GM19372 (cell line): ENCODE measurements around the gene GNG7.
"Not testable (repeated sequence)": the region's sequence is repeated elsewhere in the genome, so short reads cannot be mapped to it uniquely, and the experiment has no call there.

Source experiments
- ATAC-seq: cut with Tn5 transposase; IDR thresholded peaks from one replicate; pipeline ENCODE4 v1.9.1; 2021; ENCODE audit warnings: mild to moderate bottlenecking, low read depth, moderate library complexity; ENCODE audit not compliant: unreplicated experiment

The GNG7 gene

DNA sequence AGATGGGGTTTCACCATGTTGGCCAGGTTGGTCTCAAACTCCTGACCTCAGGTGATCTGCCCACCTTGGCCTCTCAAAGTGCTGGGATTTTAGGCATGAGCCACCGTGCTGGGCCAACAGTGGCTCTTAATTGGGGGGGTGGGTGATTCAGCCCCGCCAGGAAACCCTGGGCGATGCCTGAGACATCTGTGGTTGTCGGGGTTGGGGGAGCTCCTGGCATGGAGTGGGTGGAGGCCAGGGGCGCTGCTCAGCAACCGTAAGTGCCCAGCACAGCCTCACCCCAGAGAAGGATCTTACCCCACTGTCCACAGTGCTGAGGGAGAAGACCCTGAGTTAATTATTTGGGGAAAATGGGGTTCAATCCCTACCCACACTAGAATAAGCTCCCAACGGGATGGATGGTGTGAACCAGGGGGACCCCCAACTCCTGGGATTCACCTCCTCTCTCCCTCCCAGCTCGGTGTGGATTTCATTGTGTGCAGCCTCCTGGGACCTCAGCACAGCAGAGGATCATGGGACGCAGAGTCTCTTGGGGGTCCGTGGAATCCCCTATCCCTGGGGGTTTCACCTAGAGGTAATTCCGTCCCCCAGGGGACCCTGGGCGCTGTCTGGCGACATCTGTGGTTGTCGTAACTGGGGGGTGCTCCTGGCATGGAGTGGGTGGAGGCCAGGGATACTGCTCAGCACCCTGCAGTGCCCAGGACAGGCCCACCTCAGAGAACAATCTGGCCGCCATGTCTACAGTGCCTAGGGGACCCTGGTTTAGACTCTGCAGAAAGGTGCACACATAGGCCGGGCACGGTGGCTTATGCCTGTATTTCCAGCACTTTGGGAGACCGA, 157.7 kb downstream of the GNG7 start:
- no peak for ATAC-seq

DNA sequence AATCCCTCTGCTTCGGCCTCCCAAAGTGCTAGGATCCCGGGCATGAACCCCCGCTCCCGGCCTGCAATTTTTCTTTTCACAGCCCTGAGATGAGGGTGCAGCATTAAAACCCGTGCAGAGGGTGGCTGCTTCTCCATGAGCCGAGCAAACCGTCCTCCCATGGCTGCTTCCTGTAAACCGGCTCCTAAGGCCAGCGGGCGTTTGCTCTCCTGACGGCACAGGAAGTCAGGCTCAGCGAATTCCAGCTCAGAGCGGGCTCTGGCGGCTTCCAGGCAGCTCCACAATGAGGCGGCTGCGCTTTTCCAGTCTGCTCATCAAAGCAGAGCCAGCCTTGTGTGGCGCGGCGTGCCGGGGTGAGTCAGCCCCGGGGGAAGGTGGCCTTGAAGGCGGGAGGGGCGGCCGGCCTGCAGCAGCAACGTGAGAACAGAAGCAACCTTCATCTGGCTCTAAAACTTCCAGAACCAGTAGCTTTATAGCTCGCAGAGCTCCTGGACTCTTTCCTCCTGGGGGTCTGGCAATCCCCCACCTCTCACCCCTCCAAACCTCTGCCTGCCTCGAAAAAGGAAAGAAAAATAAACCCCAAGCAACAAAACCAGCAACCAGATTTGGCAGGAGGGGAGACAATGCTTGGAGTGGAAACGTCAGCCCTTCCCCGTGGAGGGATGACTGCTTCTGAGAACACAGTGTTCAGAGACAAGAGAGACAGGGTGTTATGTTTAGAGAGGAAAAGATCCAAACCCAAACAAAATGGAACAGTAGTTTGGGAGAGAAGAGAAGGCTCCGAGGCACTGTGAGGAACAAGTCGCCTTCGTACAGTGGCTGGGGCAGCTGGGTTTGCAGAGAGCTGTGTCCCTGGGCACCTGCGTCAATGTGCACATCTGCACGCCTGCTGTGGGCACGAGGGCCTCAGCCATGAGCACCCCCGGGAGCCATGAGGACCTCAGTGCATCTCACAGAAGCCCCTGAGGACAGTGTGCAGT, 158.7 kb downstream of the GNG7 start:
- no peak for ATAC-seq

DNA sequence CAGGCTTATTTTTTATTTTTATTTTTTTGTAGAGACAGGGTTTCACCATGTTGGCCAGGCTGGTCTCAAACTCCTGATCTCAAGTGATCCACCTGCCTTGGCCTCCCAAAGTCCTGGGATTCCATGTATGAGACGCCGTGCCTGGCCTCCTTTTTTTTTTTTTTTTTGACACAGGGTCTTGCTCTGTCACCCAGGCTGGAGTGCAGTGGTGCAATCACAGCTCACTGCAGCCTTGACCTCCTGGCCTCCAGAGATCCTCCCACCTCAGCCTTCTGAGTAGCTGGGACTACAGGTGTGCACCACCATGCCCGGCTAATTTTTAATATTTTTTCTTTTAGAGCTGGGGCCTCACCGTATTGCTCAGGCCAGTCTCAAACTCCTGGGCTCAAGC, 159.4 kb downstream of the GNG7 start:
- ATAC-seq = not testable (repeated sequence)

DNA sequence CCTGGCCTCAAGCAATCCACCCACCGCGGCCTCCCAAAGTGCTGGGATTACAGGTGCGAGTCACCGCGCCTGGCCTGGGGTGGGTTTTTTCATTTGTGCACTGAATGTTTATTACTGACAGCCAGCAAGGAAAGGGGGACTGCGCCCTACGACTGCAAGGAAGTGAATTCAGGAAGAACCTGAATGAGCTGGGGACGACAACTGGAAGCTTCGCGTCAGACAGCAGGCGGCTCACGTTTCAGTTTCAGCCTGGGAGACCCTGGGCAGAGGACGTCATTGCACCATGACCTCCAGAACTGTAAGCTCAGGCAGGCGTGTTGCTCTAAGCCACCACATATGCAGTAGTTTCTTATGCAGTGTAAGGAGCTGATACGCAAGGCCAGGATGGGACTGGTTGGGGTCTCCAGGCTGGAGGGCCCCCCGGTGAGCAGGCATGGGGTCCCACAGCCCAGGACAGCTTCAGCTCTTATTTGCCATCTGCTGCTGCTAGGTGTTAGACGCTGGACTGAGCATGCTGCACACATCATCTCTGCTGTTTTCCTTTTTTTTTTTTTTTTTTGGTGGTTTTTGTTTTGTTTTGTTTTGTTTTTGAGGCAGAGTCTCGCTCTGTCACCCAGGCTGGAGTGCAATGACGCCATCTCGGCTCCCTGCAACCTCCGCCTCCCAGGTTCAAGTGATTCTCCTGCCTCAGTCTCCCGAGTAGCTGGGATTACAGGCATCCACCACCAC, 160.0 kb downstream of the GNG7 start:
- ATAC-seq = no peak

DNA sequence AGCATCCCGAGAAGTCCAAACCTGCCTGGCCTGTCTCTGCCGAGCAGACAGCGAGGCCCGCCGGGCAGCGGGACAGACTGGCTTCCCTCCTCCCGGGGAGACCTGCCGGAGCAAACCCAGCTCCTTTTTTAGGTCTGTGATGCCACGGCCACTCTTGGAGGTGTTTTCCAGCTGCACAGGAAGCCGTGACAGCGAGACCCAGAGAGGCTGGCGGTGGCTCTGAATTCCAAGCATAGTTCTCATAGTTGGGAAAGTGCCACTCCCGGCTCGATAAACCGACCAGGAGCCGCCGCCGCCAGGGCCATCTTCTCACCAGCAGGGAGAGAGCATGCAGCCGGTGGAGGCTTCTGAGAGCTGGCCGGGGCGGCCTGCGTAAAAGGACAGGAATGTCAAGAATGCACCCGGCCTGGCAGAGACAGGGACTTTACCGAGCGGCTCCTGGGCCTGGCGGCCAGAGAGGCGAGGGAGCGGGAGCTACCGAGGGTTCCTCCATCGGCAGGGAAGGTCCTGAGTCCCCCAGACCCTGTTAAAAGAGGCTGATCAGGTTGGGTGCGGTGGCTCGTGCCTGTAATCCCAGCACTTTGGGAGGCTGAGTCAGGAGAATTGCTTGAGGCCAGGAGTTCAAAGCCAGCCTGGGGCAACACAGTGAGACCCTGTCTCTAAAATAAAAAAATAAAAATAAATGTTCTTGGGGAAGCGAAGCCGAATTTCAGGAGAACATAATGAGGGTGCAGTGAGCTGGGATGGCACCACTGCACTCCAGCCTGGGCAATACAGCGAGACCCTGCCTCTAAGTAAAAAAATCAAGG, 161.6 kb downstream of the GNG7 start:
- no peak for ATAC-seq

DNA sequence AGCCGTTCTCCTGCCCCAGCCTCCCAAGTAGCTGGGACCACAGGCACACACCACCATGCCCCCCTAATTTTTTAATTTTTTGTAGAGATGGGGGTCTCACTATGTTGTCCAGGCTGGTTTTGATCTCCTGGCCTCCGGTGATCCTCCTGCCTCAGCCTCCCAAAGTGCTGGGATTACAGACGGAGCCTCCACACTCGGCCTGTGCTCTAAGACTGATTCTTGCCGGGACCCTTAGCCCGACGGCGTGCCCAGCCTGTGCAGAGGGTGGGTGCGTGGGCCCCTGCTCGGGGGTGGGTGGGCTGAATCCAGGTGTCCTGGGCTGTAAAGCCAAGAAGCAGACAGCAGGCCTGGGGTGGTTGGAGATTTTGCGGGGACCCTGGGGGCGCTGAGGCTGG, 162.2 kb downstream of the GNG7 start:
- no peak for ATAC-seq

DNA sequence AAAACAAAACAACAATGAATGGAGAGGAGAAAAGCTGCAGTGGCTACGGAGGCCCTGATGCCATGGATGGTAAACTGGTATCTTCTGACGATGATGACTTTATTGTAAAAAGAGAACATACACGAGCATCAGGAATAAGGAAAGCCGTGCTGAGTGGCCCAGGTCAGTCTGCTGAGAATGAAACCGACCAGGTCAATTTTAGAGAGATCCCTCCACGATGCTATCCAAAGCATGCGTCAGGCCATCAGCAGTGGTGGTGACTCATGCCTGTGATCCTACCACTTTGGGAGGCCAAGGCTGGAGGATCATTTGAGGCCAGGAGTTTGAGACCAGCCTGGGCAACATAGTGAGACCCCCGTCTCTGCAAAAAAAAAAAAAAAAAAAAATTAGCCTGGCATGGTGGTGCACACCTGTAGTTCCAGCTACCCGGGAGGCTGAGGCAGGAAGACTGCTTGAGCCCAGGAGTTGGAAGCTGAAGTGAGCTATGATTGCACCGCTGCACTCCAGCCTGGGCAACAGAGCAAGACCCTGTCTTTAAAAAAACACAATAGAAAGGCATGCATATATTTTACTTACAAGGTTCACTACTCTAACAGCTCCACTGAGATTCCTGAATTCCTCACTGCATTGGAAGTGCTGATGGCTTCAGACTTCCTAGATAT, 164.3 kb downstream of the GNG7 start:
- no peak for ATAC-seq

DNA sequence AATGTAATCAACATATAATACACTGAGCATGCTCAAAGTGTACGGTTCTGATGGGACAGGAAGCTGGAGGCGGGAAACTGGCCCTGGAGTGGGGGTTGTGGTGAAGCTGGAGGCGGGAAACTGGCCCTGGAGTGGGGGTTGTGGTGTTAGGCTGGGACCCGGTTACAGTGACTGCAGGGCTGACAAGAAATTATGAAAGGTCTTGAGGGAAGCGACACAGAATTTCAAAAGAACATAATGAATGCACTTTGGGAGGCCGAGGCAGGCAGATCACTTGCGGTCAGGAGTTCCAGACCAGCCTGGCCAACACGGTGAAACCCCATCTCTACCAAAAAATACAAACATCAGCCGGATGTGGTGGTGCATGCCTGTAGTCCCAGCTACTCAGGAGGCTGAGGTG, 164.9 kb downstream of the GNG7 start:
- not testable (repeated sequence) for ATAC-seq

DNA sequence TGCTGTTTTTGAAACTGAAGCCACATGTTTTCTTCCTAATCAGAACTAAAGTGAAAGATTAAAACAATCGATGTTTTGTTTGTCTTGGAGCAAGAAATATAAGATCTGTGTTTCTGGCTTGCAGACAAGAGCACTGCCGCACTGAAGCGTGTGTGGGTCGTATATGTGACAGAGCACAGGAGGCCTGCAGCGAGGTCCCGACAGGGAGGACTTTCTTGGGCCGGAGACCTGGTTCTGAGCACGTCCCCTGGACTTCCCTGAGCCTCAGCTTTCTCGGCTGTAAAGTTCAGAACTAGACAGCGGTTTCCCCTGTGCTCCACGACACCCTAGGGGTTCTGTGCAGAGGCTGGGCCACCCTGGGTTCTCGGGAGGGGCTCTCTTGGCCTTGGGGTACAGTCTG, 166.0 kb downstream of the GNG7 start:
- no peak for ATAC-seq

DNA sequence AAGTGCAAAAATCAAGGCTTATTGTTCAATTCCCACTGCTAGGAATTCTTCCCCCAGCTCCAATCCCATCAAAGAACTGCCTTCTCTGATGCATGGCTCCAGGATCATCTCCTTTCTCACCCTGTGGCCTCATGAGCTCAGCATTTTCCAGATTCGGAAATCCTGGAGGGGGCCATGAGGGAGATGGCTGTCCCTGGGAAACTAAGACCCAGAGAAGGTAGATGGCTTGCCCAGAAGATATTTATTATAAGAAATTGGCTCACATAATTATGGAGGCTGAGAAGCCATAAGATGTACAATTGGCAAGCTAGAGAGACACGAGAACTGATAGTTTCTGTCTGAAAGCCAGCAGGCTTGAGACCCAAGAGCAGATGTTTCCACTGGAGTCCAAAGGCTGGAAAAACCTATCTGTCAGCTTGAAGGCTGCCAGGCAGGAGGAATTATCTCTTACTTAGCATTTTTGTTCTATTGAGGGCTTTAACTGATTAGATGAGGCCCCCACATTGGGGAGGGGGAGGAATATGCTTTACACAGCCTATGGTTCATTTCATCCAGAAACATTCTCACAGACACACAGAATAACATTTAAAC, 168.0 kb downstream of the GNG7 start:
- ATAC-seq = no peak

DNA sequence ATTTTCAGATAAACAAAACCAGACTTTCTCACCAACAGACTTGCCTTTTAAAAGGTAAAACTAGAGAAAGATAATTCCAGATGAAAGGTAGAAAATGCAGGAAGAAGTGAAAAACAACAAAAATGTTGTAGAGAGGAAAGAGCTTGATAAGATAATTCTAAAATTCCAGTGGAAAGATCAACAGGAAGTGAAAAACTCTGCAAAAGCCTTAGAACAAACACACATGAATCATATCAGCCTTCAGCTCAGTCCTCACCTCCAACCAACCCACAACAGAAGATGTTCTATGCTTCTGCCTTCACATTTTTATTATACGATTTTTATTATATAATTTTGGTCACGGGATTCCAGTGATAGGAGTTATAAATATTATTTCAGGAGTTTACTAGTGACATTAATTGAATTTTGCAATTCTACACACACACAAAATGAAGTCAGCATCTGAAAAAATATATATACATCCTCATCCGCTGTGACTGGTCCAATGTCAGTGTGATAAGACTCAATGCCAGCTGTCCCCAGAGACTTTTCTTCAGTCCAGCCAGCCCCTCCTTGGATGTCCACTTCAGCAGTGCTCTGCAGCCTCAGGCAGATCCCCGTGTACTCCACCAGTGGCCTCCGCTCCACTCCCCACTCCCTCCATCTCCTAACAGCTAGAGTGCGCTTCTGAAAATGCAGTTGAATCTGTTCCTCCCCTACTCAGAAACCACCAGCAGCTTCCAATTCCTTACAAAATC, 168.6 kb downstream of the GNG7 start:
- no peak for ATAC-seq

DNA sequence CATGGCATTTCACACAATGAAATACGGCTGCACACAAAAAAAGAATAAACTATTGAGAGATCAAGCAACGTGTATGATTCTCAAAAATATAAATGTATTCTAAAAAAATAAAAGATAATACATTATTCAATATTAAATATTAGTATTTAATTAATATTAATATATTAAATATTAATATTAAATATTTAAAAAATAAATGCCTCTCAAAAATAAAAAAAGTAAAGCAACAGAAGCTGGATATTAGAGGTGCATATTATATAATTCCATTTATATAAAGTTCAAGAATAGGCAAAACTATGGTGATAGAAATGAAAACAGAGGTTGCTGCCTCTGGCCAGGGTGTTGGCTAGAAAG, 169.4 kb downstream of the GNG7 start:
- ATAC-seq = no peak

DNA sequence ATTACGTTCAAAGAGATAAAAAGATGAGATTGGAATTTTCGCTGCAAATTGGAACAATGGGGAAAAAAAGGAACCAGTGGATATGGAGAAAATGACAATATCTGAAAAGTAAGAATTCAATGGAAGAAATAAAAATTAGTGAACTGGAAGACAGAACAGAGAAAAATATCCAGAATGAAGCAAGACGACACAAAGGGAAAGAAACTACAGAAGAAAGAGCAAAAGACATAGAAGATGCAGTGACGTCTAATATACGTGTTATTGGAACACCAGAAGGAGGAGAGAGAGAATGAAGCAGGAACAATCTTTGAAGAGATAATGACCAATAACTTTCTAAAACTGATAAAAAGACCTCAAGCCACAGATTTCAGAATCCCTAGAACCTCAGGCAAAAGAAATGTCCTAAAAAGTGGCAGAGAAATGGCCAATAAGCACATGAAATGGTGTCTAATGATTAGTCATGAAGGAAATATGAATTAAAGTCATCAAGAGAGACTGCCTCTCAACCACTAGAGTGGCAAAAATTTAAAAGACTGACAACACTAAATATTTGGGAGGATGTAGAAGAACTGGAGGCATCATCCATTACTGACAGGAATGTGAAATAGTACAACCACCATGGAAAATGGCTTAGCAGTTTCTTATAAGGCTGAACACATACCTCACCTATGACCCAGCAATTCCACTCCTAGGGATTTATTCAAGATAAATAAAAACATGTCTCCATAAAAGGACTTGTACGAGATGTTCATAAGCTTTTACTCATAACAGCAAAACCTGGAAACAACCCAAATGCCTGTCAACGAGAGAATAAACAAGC, 170.0 kb downstream of the GNG7 start:
- no peak for ATAC-seq

DNA sequence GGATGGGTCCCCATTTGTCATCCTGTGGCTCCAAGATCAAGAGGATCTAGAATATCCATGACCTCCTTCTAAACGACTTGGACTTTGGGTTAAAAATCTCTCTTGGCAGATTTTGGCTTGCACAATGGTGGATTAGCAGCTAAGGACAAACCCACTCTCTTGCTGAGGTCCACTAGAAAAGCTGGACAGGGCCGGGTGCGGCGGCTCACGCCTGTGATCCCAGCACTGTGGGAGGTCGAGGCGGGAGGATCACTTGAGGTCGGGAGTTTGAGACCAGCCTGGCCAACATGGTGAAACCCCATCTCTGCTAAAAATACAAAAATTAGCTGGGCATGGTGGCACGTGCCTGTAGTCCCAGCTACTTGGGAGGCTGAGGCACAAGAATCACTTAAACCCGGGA, 172.6 kb downstream of the GNG7 start:
- ATAC-seq = not testable (repeated sequence)

DNA sequence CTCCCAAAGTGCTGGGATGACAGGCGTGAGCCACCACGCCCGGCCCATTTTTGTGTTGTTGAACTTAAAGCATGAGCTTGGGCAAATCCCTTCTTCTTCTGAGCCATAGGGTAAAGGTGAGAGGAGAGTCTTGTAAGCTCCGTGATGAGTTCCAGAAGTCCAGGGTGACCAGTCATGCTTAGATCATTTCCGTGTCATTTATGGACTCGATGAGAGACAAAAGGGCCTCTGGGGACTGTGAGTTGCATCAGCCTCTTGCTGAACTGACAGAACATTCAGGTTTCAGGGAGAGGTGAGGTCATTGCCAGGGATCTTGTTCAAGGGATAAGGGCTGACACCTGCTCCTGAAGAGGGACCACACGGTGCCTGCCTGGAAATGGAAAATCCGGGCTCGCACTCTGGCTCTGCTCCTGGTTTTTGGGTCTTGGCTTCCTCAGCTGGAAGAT, 173.0 kb downstream of the GNG7 start:
- no peak for ATAC-seq

DNA sequence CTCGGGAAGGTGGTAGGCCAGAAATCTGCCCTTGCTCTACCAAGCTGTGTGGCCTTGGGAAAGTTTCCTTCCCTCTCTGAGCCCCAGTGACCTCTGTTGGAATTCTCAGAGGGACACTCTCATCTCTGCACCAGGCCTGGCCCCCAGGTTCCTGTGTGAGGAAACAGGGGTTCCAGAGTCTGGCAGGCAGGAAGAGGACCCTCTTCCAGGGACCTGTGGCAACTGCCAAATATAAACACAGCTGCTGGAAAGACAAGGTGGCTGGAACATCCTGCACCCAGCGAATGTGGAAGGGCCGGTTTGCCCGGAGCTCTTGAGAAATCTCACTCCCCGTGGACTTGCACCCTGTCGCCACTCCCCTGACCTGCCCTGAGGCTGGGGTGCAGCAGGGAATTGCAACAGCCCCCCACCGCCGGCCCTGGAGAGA, 173.8 kb downstream of the GNG7 start:
- no peak for ATAC-seq

DNA sequence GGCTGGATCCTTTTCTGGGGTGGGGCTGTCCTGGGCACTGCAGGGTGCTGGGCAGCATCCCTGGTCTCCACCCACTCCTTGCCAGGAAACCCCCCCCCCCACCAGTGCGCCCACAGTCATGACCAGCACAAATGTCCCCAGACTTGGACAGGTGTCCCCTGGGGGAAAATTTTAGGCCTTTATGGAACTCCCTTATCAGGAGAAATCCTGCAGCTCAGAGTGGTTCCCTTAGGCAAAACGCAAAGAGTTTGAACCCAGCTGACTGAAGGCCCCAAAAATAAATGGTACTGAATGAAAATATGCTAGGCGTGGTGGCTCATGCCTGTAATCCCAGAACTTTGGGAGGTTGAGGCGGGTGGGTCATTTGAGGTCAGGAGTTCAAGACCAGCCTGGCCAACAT, 174.8 kb downstream of the GNG7 start:
- ATAC-seq = no peak

DNA sequence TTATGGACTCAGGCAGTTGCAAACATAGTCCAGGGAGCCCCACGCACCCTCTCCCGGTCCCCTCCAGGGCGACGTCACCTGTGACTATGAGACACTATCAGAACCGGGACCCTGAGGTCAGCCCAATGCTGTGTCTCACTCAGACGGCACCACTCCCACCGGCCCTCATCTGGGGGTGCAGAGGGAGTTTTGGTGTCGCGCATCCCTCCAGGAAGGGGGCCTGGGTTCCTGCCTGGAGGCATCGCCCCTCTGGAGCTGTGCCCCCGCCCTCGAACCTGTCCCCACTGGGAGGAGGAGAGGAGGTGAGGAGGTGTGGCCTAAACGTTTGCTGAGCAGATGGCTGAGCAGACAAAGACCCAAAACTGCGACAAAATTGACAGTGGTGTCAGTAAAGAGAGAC, 175.3 kb downstream of the GNG7 start:
- ATAC-seq = no peak
